Panc1 (cell line): Measurements from ENCODE around the gene LYPD6. TPM values are rescaled to one million over a fixed set of nuclear protein-coding genes. Genes with fewer than 3 reads are reported as not detected.

ENCODE experiments used
- ATAC-seq: fragments of 200-7000 bp; cut with Tn5 transposase; 2 replicates; pipeline ENCODE4 v1.9.1; 2020; ENCODE audit warnings: mild to moderate bottlenecking, moderate library complexity
- BruUV-seq: library from RNA; stranded (reverse); fragments of 400-500 nt; replicated peaks from 2 replicates; lab custom pipeline; 2021; lab: Mats Ljungman, UMichigan
- CTCF ChIA-PET: fragments of 300-600 bp; sonication (Branson Sonifier 250); formaldehyde crosslinking; loops from one replicate; lab custom pipeline; 2022; ENCODE audit warnings: antibody characterized with exemption; lab: Charles Lee
- POLR2A ChIA-PET: fragments of 300-600 bp; sonication (Branson Sonifier 250); formaldehyde crosslinking; loops from one replicate; lab custom pipeline; 2022; ENCODE audit warnings: antibody characterized with exemption; lab: Charles Lee
- DNase-seq: peaks from one replicate; pipeline ENCODE4 v3.0.0-alpha.2; 2010; ENCODE audit warnings: low read depth, low spot score
- H3K27ac ChIP-seq: 2 replicates; pipeline ENCODE4 v1.5.1; 2011; ENCODE audit warnings: mild to moderate bottlenecking, low read length, inconsistent platforms
- H3K27me3 ChIP-seq: fragments of 200-500 bp; sonication (Bioruptor generic); 2 replicates; pipeline ENCODE4 v1.6.0; 2014; ENCODE audit warnings: low read length, inconsistent platforms; ENCODE audit not compliant: control insufficient read depth, insufficient read depth
- H3K36me3 ChIP-seq: fragments of 200-500 bp; sonication (Bioruptor generic); 2 replicates; pipeline ENCODE4 v1.5.1; 2014; ENCODE audit warnings: inconsistent platforms, mild to moderate bottlenecking, low read length, moderate library complexity; ENCODE audit not compliant: control insufficient read depth, insufficient read depth
- H3K4me1 ChIP-seq: 2 replicates; pipeline ENCODE4 v1.5.1; 2011; ENCODE audit warnings: inconsistent platforms, mild to moderate bottlenecking, low read length, moderate library complexity; ENCODE audit not compliant: control insufficient read depth, insufficient read depth
- H3K4me3 ChIP-seq, 2 experiments: 2 replicates each; pipeline ENCODE4 v1.5.1; 2011 to 2012; ENCODE audit warnings: low read depth in 2 of 2, low read length in 2 of 2, mild to moderate bottlenecking in 2 of 2, inconsistent platforms in 1 of 2, moderate library complexity in 1 of 2
- H3K9me3 ChIP-seq: fragments of 200-500 bp; sonication (Bioruptor generic); 2 replicates; pipeline ENCODE4 v1.5.1; 2014; ENCODE audit warnings: low read depth, mild to moderate bottlenecking, inconsistent platforms, low read length, moderate library complexity; ENCODE audit not compliant: control insufficient read depth, insufficient read depth
- CTCF ChIP-seq: fragments of 450-650 bp; IDR thresholded peaks from 2 replicates; pipeline ENCODE4 v1.5.1; 2017; ENCODE audit warnings: mild to moderate bottlenecking
- POLR2AphosphoS5 ChIP-seq: IDR thresholded peaks from 2 replicates; pipeline ENCODE4 v1.6.1; 2012; ENCODE audit warnings: mild to moderate bottlenecking, low read depth, low read length, moderate library complexity
- REST ChIP-seq, 2 experiments: IDR thresholded peaks; 2 replicates each; pipeline ENCODE4 v1.6.1; 2011 to 2012; ENCODE audit warnings: low read depth in 2 of 2, control low read depth in 1 of 2, low read length in 1 of 2, mild to moderate bottlenecking in 1 of 2, moderate library complexity in 1 of 2; ENCODE audit not compliant: insufficient read depth in 1 of 2
- SIN3A ChIP-seq: IDR thresholded peaks from 2 replicates; pipeline ENCODE4 v1.6.1; 2012; ENCODE audit warnings: low read depth, mild to moderate bottlenecking, low read length, moderate library complexity, borderline replicate concordance; ENCODE audit not compliant: insufficient read depth
- TCF7L2 ChIP-seq: IDR thresholded peaks from 2 replicates; pipeline ENCODE4 v1.6.1; 2011; ENCODE audit warnings: mild to moderate bottlenecking, low read depth, low read length, inconsistent platforms
- in situ Hi-C: cut with HindIII; loops from 2 replicates; pipeline ENCODE4 v1.10.0; 2016; ENCODE audit warnings: low sequenced_read_pairs, low pct_unique_long_range_greater_than_20kb
- intact Hi-C: fragments of 100-400 bp; cut with micrococcal nuclease; formaldehyde crosslinking; loops from one replicate; pipeline ENCODE4 v1.10.0; 2022; ENCODE audit not compliant: unreplicated experiment
- total RNA-seq: library from RNA; stranded (reverse); gene quantifications from one replicate; pipeline ENCODE4 v1.2.1, GENCODE V29; 2021; ENCODE audit not compliant: unreplicated experiment

Gene LYPD6
- total RNA-seq, 1 experiment from 2014 or later: 0.31 TPM

DNA sequence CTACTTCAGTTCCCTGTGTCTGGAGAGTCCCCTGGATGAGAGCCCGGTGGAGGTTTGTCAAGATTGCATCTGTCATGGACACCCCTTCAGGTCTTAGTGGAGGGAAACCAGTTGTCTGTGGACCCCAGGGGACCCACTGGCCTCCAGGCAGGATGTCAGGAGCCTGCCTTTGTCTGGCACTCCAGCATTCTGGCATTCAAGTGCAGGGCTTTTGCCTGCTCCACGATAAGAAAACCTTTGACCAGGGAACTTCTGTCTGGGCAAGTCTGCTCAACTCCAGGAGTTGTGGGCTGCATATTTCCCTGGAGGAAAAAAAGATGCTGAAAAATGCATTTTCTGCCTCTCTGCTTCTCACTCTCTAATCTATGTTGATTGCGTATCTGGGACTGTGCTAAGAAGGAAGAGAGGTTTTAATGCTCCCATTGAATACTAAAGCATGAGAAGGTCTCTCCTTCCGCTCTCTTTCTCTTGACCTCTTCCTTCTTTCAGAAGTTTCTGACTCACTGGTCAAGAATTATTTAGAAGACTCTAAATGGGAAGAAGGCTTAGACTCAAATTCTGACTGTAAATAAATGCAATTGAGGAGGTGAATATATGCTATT is 152.7 kb downstream of the LYPD6 start:
- Histone ChIP-seq H3K4me1 (no peaks in the 10 kb centered on the region), H3K4me3 (no peak overlapping the region), H3K27me3 (peaks cover 5% of the 10 kb centered on the region), H3K36me3 (no peaks in the 10 kb centered on the region), H3K9me3 (no peaks in the 10 kb centered on the region), H3K27ac (no peak overlapping the region)
- ATAC-seq (no peak), DNase-seq (no peak)
- no peak for TF ChIP-seq TCF7L2
- TF ChIP-seq SIN3A: no peak
- no peak for TF ChIP-seq REST (IDR thresholded peaks at IDR 0.05; ENCODE audit: insufficient read depth in 1 of 2, low read depth in 2 of 2, low read length in 1 of 2)
- no peak for TF ChIP-seq POLR2AphosphoS5
- no peak for TF ChIP-seq CTCF
- intact Hi-C loops (no loop called here), in situ Hi-C loops (no loop called here)
- ChIA-PET POLR2A (no interaction called here), CTCF (no interaction called here)
- BruUV-seq: no TSS peak

GRCh38 chr2:149486664-149487063 is 156.3 kb downstream of the LYPD6 start:
- no peaks in the 10 kb centered on the region for H3K9me3 ChIP-seq
- POLR2A ChIA-PET: no interaction called here
- H3K27me3 ChIP-seq: peaks cover 16% of the 10 kb centered on the region
- intact Hi-C loops: no loop called here
- no peaks in the 10 kb centered on the region for H3K36me3 ChIP-seq
- BruUV-seq: no TSS peak
- DNase-seq (no peak), ATAC-seq (no peak)
- no peak overlapping the region for H3K4me3 ChIP-seq
- no peak overlapping the region for H3K27ac ChIP-seq
- CTCF ChIA-PET: no interaction called here
- TF ChIP-seq SIN3A: no peak
- no peak for TF ChIP-seq TCF7L2
- no peak for TF ChIP-seq POLR2AphosphoS5
- no peak for TF ChIP-seq REST (IDR thresholded peaks at IDR 0.05; ENCODE audit: insufficient read depth in 1 of 2, low read depth in 2 of 2, low read length in 1 of 2)
- no peak for TF ChIP-seq CTCF
- in situ Hi-C loops: no loop called here
- H3K4me1 ChIP-seq: no peaks in the 10 kb centered on the region; the same call in 1 of the 2 replicates
